SK-N-SH (cell line): ENCODE results near the gene ZNF711.

Source experiments
- CHD2 ChIP-seq: fragments of 150-350 bp; IDR thresholded peaks from 2 replicates; pipeline ENCODE4 v1.6.1; 2018; ENCODE audit warnings: low read length; ENCODE audit not compliant: partially characterized antibody
- CTCF ChIP-seq: fragments of 200-600 bp; sonication (generic); IDR thresholded peaks from 2 replicates; pipeline ENCODE4 v1.6.1; 2017; ENCODE audit warnings: antibody characterized with exemption, mild to moderate bottlenecking, moderate library complexity
- GABPA ChIP-seq: IDR thresholded peaks from 2 replicates; pipeline ENCODE4 v1.4.0; 2012; ENCODE audit warnings: low read depth, mild to moderate bottlenecking
- JUND ChIP-seq: IDR thresholded peaks from 2 replicates; pipeline ENCODE4 v1.4.0; 2012
- MAX ChIP-seq: IDR thresholded peaks from 2 replicates; pipeline ENCODE4 v1.4.0; 2012; ENCODE audit warnings: low read depth
- MXI1 ChIP-seq: IDR thresholded peaks from 2 replicates; pipeline ENCODE4 v1.6.1; 2012; ENCODE audit warnings: mild to moderate bottlenecking, low read depth, low read length, improper control_type of control experiment
- POLR2AphosphoS5 ChIP-seq: IDR thresholded peaks from 2 replicates; pipeline ENCODE4 v1.6.1; 2012; ENCODE audit warnings: low read depth, low read length
- RAD21 ChIP-seq: IDR thresholded peaks from 2 replicates; pipeline ENCODE4 v1.6.1; 2012; ENCODE audit warnings: mild to moderate bottlenecking, low read length
- REST ChIP-seq: IDR thresholded peaks from 2 replicates; pipeline ENCODE4 v1.6.1; 2012; ENCODE audit warnings: mild to moderate bottlenecking, low read depth, low read length, moderate library complexity
- SIN3A ChIP-seq: IDR thresholded peaks from 2 replicates; pipeline ENCODE4 v1.6.1; 2012; ENCODE audit warnings: low read depth, mild to moderate bottlenecking, low read length, moderate library complexity, borderline replicate concordance
- USF2 ChIP-seq: fragments of 150-350 bp; IDR thresholded peaks from 2 replicates; pipeline ENCODE4 v1.6.1; 2017; ENCODE audit warnings: antibody characterized with exemption, low read length, low read depth, borderline replicate concordance
- YY1 ChIP-seq: IDR thresholded peaks from 2 replicates; pipeline ENCODE4 v1.4.0; 2012; ENCODE audit warnings: low read depth, mild to moderate bottlenecking

- TF ChIP-seq REST (no peak), SIN3A (no peak), CTCF (no peak), MAX (no peak), POLR2AphosphoS5 (no peak), USF2 (no peak), JUND (no peak), YY1 (peak; percentile 63; the same call in 1 of the 2 replicates), CHD2 (no peak), MXI1 (peak; percentile 68; the same call in 1 of the 2 replicates), GABPA (no peak), RAD21 (no peak)
Observed at GRCh38 chrX:85244450-85245211, 840 bp downstream of the ZNF711 start.
